ENCODE data around the gene SSR3. TPM values are rescaled to one million over a fixed set of nuclear protein-coding genes. Genes with fewer than 3 reads are reported as not detected.

SSR3 gene
- total RNA-seq, 1 experiment from 2014 or later, result 531 TPM

DNA sequence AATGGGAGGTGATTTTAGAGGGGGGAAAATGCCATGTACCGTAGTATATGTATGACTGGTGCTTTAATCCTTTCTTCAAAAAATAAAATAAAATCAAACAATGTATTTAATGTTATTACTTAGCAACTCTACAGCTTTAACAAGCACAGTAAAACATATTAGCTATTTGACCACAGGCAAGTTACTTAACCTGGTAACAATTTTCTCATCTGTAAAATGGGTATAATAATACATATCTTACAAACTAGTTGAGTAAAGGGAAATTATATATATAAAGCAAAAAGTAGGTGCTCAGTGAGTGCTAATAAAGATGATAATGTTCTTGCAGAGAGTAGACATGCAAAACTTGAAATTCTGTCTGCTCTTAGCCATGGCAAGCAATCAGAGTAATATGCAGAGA is 27.9 kb downstream of the SSR3 start:
- intact Hi-C loops (cut with micrococcal nuclease; ENCODE audit: unreplicated experiment), result no loop called here
- no peaks in the 10 kb centered on the region for H3K36me3 ChIP-seq (ENCODE audit: insufficient read depth, low read length, poor library complexity, severe bottlenecking)
- H3K4me1 ChIP-seq (ENCODE audit: insufficient read depth, low read length, poor library complexity, severe bottlenecking), result peaks cover 17% of the 10 kb centered on the region
- no peak for DNase-seq (ENCODE audit: low spot score)
- TF ChIP-seq, protein P1, sequence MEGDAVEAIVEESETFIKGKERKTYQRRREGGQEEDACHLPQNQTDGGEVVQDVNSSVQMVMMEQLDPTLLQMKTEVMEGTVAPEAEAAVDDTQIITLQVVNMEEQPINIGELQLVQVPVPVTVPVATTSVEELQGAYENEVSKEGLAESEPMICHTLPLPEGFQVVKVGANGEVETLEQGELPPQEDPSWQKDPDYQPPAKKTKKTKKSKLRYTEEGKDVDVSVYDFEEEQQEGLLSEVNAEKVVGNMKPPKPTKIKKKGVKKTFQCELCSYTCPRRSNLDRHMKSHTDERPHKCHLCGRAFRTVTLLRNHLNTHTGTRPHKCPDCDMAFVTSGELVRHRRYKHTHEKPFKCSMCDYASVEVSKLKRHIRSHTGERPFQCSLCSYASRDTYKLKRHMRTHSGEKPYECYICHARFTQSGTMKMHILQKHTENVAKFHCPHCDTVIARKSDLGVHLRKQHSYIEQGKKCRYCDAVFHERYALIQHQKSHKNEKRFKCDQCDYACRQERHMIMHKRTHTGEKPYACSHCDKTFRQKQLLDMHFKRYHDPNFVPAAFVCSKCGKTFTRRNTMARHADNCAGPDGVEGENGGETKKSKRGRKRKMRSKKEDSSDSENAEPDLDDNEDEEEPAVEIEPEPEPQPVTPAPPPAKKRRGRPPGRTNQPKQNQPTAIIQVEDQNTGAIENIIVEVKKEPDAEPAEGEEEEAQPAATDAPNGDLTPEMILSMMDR (conservative IDR thresholded peaks at IDR 0.05; ENCODE audit: low read depth, low read length), result no peak
- no peak for TF ChIP-seq EZH2 (IDR thresholded peaks at IDR 0.05; ENCODE audit: borderline replicate concordance, low read depth, low read length, poor library complexity, severe bottlenecking)
- H3K9me3 ChIP-seq (ENCODE audit: low read depth, low read length, poor library complexity, severe bottlenecking), result no peaks in the 10 kb centered on the region
- POLR2A ChIA-PET (ENCODE audit: low non-redundant PET), result no interaction called here
- H3K27ac ChIP-seq (ENCODE audit: low read depth, low read length, poor library complexity, severe bottlenecking), result no peak overlapping the region
- CTCF ChIA-PET, result no interaction called here
- BruUV-seq (replicated peaks), result no TSS peak
- no peak overlapping the region for H3K4me3 ChIP-seq (ENCODE audit: low read depth, low read length, poor library complexity, severe bottlenecking)
- no peaks in the 10 kb centered on the region for H3K27me3 ChIP-seq (replicated peaks; ENCODE audit: insufficient read depth, low read depth, low read length, poor library complexity)

DNA sequence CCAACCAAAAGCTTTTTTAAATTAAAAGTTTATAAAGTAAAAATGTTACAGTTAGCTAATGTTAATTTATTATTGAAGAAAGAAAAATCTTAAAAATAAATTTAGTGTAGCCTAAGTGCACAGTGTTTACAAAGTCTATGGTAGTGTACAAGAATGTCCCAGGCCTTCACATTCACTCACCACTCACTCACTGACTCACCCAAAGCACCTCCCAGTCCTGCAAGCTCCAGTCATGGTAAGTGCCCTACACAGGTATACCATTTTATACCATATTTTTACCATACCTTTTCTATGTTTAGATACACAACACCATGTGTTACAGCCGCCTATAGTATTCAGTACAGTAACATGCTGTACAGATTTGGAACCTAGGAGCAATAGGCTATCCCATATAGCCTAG is 29.1 kb downstream of the SSR3 start:
- H3K9me3 ChIP-seq (ENCODE audit: low read depth, low read length, poor library complexity, severe bottlenecking), result no peaks in the 10 kb centered on the region
- no TSS peak for BruUV-seq (replicated peaks)
- no peak overlapping the region for H3K27ac ChIP-seq (ENCODE audit: low read depth, low read length, poor library complexity, severe bottlenecking)
- TF ChIP-seq EZH2 (IDR thresholded peaks at IDR 0.05; ENCODE audit: borderline replicate concordance, low read depth, low read length, poor library complexity, severe bottlenecking), result no peak
- TF ChIP-seq, protein P1 (conservative IDR thresholded peaks at IDR 0.05; ENCODE audit: low read depth, low read length), result no peak
- CTCF ChIA-PET, result interaction anchor here (0.6 kb wide), 1 partner anchor 15 kb away, joined by 4 read pairs; no protein-coding TSS in a partner anchor
- H3K36me3 ChIP-seq (ENCODE audit: insufficient read depth, low read length, poor library complexity, severe bottlenecking), result no peaks in the 10 kb centered on the region
- no peak for DNase-seq (ENCODE audit: low spot score)
- H3K4me1 ChIP-seq (ENCODE audit: insufficient read depth, low read length, poor library complexity, severe bottlenecking), result peaks cover 17% of the 10 kb centered on the region
- intact Hi-C loops (cut with micrococcal nuclease; ENCODE audit: unreplicated experiment), result no loop called here
- no peak overlapping the region for H3K4me3 ChIP-seq (ENCODE audit: low read depth, low read length, poor library complexity, severe bottlenecking)
- POLR2A ChIA-PET (ENCODE audit: low non-redundant PET), result interaction anchor here (0.6 kb wide), 2 partner anchors 331 to 650 kb away, joined by 3 to 5 read pairs; no protein-coding TSS in a partner anchor
- H3K27me3 ChIP-seq (replicated peaks; ENCODE audit: insufficient read depth, low read depth, low read length, poor library complexity), result no peaks in the 10 kb centered on the region

- ChIA-PET CTCF (interaction anchor here (0.7 kb wide), 1 partner anchor 608 kb away, joined by 3 read pairs; no protein-coding TSS in a partner anchor), POLR2A (ENCODE audit: low non-redundant PET) (no interaction called here)
- Histone ChIP-seq H3K27me3 (replicated peaks; ENCODE audit: insufficient read depth, low read depth, low read length, poor library complexity) (no peaks in the 10 kb centered on the region), H3K36me3 (ENCODE audit: insufficient read depth, low read length, poor library complexity, severe bottlenecking) (no peaks in the 10 kb centered on the region), H3K4me3 (ENCODE audit: low read depth, low read length, poor library complexity, severe bottlenecking) (no peak overlapping the region), H3K9me3 (ENCODE audit: low read depth, low read length, poor library complexity, severe bottlenecking) (no peaks in the 10 kb centered on the region), H3K4me1 (ENCODE audit: insufficient read depth, low read length, poor library complexity, severe bottlenecking) (peaks cover 27% of the 10 kb centered on the region), H3K27ac (ENCODE audit: low read depth, low read length, poor library complexity, severe bottlenecking) (no peak overlapping the region)
- intact Hi-C loops (cut with micrococcal nuclease; ENCODE audit: unreplicated experiment), result no loop called here
- peak; percentile 84 for DNase-seq (ENCODE audit: low spot score)
- TF ChIP-seq, protein P1 (conservative IDR thresholded peaks at IDR 0.05; ENCODE audit: low read depth, low read length), result no peak
- no peak for TF ChIP-seq EZH2 (IDR thresholded peaks at IDR 0.05; ENCODE audit: borderline replicate concordance, low read depth, low read length, poor library complexity, severe bottlenecking)
- BruUV-seq (replicated peaks), result no TSS peak
These were observed 32.2 kb downstream of the SSR3 start for GRCh38 chr3:156522673-156523072.

Measured in A673 (cell line).